Osteocyte (in vitro differentiated cells): ENCODE results near the gene GGCT. TPM values are rescaled to one million over a fixed set of nuclear protein-coding genes. Genes with fewer than 3 reads are reported as not detected.
"Not testable (repeated sequence)": the region's sequence is repeated elsewhere in the genome, so short reads cannot be mapped to it uniquely, and the experiment has no call there.

Source experiments
- DNase-seq: peaks from one replicate; pipeline ENCODE4 v3.0.0; 2021; ENCODE audit warnings: mixed read lengths; ENCODE audit not compliant: unreplicated experiment; ENCODE audit errors: extremely low spot score
- H3K27ac Mint-ChIP-seq: one replicate; pipeline ENCODE4 v1.8.0; 2021; ENCODE audit warnings: mild to moderate bottlenecking, mixed read lengths; ENCODE audit not compliant: unreplicated experiment
- H3K27me3 Mint-ChIP-seq: one replicate; pipeline ENCODE4 v1.8.0; 2021; ENCODE audit warnings: mixed read lengths; ENCODE audit not compliant: unreplicated experiment
- H3K36me3 Mint-ChIP-seq: one replicate; pipeline ENCODE4 v1.8.0; 2021; ENCODE audit warnings: mixed read lengths; ENCODE audit not compliant: unreplicated experiment
- H3K4me1 Mint-ChIP-seq: one replicate; pipeline ENCODE4 v1.8.0; 2021; ENCODE audit warnings: mixed read lengths; ENCODE audit not compliant: unreplicated experiment
- H3K4me3 Mint-ChIP-seq: one replicate; pipeline ENCODE4 v1.8.0; 2021; ENCODE audit warnings: mild to moderate bottlenecking, moderate library complexity, mixed read lengths; ENCODE audit not compliant: unreplicated experiment
- H3K9me3 Mint-ChIP-seq: one replicate; pipeline ENCODE4 v1.8.0; 2021; ENCODE audit warnings: mixed read lengths; ENCODE audit not compliant: unreplicated experiment
- total RNA-seq: library from RNA; stranded (reverse); gene quantifications from 2 replicates; pipeline ENCODE4 v1.2.1, GENCODE V29; 2021
- TF ChIP-seq, protein P1 (sequence below): fragments of 200-600 bp; sonication (generic); IDR thresholded peaks from 2 replicates; pipeline ENCODE4 v1.5.0; 2021; ENCODE audit warnings: antibody characterized with exemption, mild to moderate bottlenecking, moderate library complexity

Gene GGCT
- total RNA-seq, 1 donor from 2014 or later, result 24.2 TPM

GRCh38 chr7:30548845-30549244 is 44.2 kb upstream of the GGCT start:
- Mint-ChIP-seq H3K36me3 (peaks cover 8% of the 10 kb centered on the region), H3K9me3 (no peaks in the 10 kb centered on the region), H3K4me1 (peaks cover 33% of the 10 kb centered on the region), H3K4me3 (no peak overlapping the region), H3K27me3 (no peaks in the 10 kb centered on the region), H3K27ac (peak overlapping the region; percentile 88)
- no peak for DNase-seq
- TF ChIP-seq, protein P1, sequence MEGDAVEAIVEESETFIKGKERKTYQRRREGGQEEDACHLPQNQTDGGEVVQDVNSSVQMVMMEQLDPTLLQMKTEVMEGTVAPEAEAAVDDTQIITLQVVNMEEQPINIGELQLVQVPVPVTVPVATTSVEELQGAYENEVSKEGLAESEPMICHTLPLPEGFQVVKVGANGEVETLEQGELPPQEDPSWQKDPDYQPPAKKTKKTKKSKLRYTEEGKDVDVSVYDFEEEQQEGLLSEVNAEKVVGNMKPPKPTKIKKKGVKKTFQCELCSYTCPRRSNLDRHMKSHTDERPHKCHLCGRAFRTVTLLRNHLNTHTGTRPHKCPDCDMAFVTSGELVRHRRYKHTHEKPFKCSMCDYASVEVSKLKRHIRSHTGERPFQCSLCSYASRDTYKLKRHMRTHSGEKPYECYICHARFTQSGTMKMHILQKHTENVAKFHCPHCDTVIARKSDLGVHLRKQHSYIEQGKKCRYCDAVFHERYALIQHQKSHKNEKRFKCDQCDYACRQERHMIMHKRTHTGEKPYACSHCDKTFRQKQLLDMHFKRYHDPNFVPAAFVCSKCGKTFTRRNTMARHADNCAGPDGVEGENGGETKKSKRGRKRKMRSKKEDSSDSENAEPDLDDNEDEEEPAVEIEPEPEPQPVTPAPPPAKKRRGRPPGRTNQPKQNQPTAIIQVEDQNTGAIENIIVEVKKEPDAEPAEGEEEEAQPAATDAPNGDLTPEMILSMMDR, result peak; percentile 84

GRCh38 chr7:30546596-30546995 is 42.0 kb upstream of the GGCT start:
- Mint-ChIP-seq H3K9me3 (no peaks in the 10 kb centered on the region), H3K27ac (no peak overlapping the region), H3K4me3 (no peak overlapping the region), H3K36me3 (peaks cover 6% of the 10 kb centered on the region), H3K4me1 (peaks cover 28% of the 10 kb centered on the region), H3K27me3 (no peaks in the 10 kb centered on the region)
- TF ChIP-seq, protein P1, result no peak
- DNase-seq, result no peak

DNA sequence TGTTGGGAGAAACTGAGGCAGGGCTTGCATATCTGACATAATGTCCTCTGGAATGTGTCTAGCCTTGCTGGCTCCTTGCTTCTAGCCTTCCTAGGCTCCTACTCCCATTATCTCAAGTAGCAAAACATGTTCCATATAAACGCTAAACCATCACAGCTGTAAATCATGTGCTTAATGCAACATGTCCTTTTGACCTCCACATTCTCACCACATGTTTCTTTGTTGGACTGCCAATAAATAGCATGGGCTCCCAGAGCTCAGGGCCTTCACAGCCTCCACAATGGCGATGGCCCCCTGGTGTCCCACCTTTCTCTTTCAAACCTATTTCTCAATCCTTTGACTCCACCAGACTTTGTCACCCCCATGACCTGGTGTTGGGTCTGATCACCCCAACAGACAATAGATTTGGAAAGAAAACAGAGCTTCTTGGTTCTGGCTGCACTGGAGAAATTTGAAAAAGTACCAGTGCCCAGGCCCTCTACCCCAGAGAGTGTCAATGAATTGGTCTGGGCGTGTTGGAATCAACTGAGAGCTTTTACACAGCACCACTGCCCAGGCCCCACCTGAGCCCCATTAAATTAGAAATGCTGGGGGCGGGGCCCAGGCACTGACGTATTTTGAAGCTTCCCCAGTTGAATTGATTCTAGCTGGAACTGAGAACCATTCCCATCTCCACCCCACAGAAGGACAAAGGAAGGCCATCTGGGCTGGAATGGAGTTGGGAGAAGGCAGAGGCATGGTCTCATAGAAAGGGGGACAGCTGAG is 41.3 kb upstream of the GGCT start:
- no peaks in the 10 kb centered on the region for H3K9me3 Mint-ChIP-seq
- H3K36me3 Mint-ChIP-seq, result peaks cover 6% of the 10 kb centered on the region
- H3K27me3 Mint-ChIP-seq, result no peaks in the 10 kb centered on the region
- no peak overlapping the region for H3K4me3 Mint-ChIP-seq
- no peak for DNase-seq
- TF ChIP-seq, protein P1, result no peak
- H3K27ac Mint-ChIP-seq, result peak overlapping the region; percentile 27
- peaks cover 22% of the 10 kb centered on the region for H3K4me1 Mint-ChIP-seq

DNA sequence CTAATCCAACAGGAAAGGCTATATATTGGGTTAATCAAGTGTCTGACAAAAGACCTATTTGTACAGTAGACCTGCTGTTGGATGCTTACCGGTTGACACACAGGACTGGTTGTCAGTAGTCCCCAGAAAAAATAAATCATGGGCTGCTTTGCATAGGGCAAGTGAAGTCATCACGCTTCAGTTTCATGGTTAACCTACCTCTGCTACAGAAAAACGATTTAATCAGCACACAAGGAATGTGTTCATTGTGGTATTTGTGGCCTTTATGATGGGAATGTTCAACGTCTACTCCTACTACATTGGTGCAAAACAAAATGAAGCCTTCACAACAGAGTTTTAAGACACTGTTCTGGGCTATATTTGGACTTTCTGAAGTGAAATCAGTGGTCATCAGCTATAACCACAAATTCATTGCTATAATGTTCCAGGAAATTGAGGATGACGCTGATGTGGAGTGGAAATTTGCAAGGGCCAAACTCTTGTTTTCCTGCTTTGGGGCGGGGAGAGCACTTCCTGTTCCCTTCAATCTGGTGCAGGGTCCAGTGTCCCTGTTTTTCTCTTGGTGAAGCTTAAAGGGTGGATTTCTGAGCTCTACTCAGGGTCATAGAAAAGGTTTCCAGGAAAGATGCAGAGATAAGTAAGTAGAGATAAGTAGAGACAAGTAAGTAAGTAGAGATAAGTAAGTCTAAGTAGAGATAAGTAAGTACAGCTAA is 39.3 kb upstream of the GGCT start:
- TF ChIP-seq, protein P1, result no peak
- Mint-ChIP-seq H3K9me3 (no peaks in the 10 kb centered on the region), H3K27me3 (no peaks in the 10 kb centered on the region), H3K4me1 (peaks cover 7% of the 10 kb centered on the region), H3K36me3 (peaks cover 15% of the 10 kb centered on the region), H3K27ac (no peak overlapping the region), H3K4me3 (no peak overlapping the region)
- no peak for DNase-seq

- not testable (repeated sequence) for H3K4me1 Mint-ChIP-seq, H3K4me3 Mint-ChIP-seq, H3K27me3 Mint-ChIP-seq, H3K9me3 Mint-ChIP-seq, H3K27ac Mint-ChIP-seq, DNase-seq
- peaks cover 15% of the 10 kb centered on the region for H3K36me3 Mint-ChIP-seq
Measured at GRCh38 chr7:30543115-30543514, 38.5 kb upstream of the GGCT start.
